Measurements from ENCODE around the gene DEPDC7.
A peak's percentile ranks its signal among the peaks of the same experiment; 100 is the strongest.
"Not testable (repeated sequence)": the region's sequence is repeated elsewhere in the genome, so short reads cannot be mapped to it uniquely, and the experiment has no call there.

The DEPDC7 gene

DNA sequence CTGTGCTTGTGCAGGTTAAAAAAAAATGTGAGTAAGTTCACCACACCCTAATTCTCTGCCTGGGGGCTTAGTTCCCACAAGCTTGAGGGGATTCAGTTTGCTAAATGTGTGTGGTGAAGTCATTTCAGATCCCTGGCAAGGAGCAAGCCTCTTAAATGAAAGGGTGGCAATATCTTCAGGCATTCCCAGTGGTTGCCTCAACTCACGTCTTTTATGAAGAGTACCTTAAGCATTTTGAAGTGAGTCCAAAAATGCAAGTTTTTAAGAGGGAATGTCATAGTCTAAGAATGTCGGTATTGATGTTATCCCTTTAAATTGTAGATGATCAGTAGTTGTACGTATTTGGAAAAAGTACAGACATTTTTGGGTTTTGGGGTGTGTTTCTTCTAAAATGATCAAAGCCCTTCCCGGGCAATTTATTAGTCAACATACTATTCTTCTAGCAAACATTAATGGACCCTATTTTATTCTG lies 28.6 kb downstream of the DEPDC7 start:
- Histone ChIP-seq H3K9ac (ENCODE audit: low read depth, low read length) (no peak overlapping the region), H3K36me3 (ENCODE audit: insufficient read depth, low read length) (peaks cover 23% of the 10 kb centered on the region), H3K4me1 (ENCODE audit: control insufficient read depth, insufficient read depth, low read length) (peaks cover 28% of the 10 kb centered on the region), H3K9me3 (replicated peaks; ENCODE audit: low read length) (no peaks in the 10 kb centered on the region), H3K4me2 (ENCODE audit: low read length) (peak overlapping the region; percentile 38), H3K27me3 (ENCODE audit: control insufficient read depth, insufficient read depth, low read length) (no peaks in the 10 kb centered on the region), H3K4me3 (ENCODE audit: low read length) (no peak overlapping the region)

DNA sequence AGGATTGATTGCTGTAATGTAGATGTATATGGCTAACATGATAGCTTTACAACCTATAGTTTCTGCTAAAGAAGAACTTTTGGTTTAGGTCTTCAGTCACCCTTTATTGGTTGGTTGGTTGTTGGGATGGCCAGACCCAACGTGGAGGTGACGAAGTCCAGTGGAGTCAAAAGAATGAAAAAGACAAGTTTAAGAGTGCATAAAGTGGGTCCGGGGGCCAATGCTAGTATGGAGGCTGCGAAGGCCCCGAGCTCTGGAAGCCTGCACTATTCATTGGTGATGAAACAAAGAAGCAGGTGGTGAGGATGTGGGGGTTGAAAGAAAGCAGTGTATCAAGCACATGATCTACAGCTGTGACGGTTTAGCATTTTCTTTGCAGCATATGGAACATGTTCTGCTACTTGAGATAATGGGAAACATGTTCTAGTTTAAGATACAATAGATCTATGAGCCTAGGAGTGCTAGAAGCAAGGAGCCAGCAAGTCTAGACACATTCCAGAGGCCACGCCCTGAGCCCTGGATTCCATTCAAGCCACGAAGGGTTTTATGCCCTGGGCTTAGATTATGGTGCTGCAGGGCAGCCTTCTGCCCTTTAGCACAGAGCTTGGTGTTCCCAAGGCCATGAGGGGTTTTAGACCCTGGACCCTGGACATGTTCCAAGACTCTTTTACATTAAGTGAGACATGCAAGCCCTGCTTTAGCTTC lies 30.0 kb downstream of the DEPDC7 start:
- no peak overlapping the region for H3K4me3 ChIP-seq (ENCODE audit: low read length)
- no peaks in the 10 kb centered on the region for H3K9me3 ChIP-seq (replicated peaks; ENCODE audit: low read length)
- H3K4me1 ChIP-seq (ENCODE audit: control insufficient read depth, insufficient read depth, low read length) = peaks cover 22% of the 10 kb centered on the region
- H3K27me3 ChIP-seq (ENCODE audit: control insufficient read depth, insufficient read depth, low read length) = no peaks in the 10 kb centered on the region
- peaks cover 23% of the 10 kb centered on the region for H3K36me3 ChIP-seq (ENCODE audit: insufficient read depth, low read length)
- no peak overlapping the region for H3K4me2 ChIP-seq (ENCODE audit: low read length)
- H3K9ac ChIP-seq (ENCODE audit: low read depth, low read length) = no peak overlapping the region

DNA sequence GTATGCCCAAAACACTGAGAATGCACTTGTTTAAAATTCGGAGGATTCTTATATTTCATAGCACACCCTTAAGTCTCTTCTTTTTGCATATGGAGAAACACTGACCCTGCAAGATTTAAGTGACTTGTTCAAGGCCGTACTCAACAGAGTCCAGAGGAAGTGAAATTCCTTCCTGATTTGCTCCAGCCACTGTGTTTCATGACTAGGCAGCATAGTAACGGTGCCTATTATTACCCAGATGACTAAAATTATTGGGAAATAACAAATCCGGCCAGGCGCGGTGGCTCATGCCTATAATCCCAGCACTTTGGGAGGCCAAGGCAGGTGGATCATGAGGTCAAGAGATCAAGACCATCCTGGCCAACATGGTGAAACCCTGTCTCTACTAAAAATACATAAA lies 33.0 kb downstream of the DEPDC7 start:
- not testable (repeated sequence) for H3K9ac ChIP-seq (ENCODE audit: low read depth, low read length); H3K4me2 ChIP-seq (ENCODE audit: low read length); H3K9me3 ChIP-seq (replicated peaks; ENCODE audit: low read length); H3K4me3 ChIP-seq (ENCODE audit: low read length); H3K27me3 ChIP-seq (ENCODE audit: control insufficient read depth, insufficient read depth, low read length)
- Histone ChIP-seq H3K36me3 (ENCODE audit: insufficient read depth, low read length) (peaks cover 22% of the 10 kb centered on the region), H3K4me1 (ENCODE audit: control insufficient read depth, insufficient read depth, low read length) (peaks cover 11% of the 10 kb centered on the region)

DNA sequence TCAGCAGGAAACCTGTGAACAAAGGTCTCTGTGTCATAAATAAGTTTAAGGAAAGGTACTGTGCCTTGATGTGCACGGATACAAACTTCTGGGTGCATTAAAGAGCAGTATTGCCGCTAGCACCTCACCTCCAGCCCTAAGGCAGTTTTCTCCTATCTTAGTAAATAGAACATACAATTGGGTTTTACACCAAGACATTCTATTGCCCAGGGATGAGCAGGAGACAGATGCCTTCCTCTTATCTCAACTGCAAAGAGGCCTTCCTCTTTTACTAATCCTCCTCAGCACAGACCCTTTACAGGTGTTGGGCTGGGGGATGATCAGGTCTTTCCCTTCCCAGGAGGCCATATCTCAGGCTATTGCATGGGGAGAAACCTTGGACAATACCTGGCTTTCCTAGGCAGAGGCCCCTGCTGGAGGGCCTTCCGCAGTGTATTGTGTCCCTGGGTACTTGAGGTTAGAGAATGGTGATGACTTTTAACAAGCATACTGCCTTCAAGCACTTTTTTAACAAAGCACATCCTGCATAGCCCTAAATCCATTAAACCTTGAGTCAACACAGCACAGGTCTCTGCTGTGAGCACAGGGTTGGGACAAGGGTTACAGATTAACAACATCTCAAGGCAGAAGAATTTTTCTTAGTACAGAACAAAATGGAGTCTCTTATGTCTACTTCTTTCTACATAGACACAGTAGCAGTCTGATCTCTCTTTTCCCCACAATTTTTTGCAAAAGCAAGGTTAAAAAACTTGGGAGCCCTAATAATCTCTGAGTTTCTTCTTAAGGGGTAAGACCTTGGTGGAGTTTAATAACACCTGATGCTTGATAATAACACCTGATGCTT lies 34.1 kb downstream of the DEPDC7 start:
- H3K4me1 ChIP-seq (ENCODE audit: control insufficient read depth, insufficient read depth, low read length); H3K9me3 ChIP-seq (replicated peaks; ENCODE audit: low read length); H3K27me3 ChIP-seq (ENCODE audit: control insufficient read depth, insufficient read depth, low read length); H3K9ac ChIP-seq (ENCODE audit: low read depth, low read length); H3K4me2 ChIP-seq (ENCODE audit: low read length); H3K4me3 ChIP-seq (ENCODE audit: low read length): not testable (repeated sequence)
- peaks cover 18% of the 10 kb centered on the region for H3K36me3 ChIP-seq (ENCODE audit: insufficient read depth, low read length)

DNA sequence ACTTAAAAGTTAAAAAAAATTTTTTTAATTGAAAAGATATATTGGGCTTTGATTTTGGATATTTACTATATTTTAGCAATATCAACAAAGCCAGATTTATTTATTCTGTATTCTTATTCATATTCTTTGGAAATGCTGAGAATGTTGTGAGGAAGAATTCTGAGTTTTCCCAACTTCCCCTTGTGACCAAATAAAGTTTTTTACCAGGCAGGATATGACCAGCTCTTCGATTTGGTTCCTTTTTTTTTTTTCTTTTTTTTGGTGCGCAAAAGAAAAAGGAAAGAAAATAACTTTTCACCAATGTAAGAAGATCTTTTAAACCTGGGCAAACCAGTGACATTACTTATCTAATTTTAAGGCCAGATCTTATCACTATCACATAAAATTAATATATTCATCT lies 36.6 kb downstream of the DEPDC7 start:
- no peak overlapping the region for H3K4me2 ChIP-seq (ENCODE audit: low read length)
- peaks cover 14% of the 10 kb centered on the region for H3K36me3 ChIP-seq (ENCODE audit: insufficient read depth, low read length)
- no peak overlapping the region for H3K9ac ChIP-seq (ENCODE audit: low read depth, low read length)
- no peaks in the 10 kb centered on the region for H3K4me1 ChIP-seq (ENCODE audit: control insufficient read depth, insufficient read depth, low read length)
- no peaks in the 10 kb centered on the region for H3K9me3 ChIP-seq (replicated peaks; ENCODE audit: low read length)
- no peak overlapping the region for H3K4me3 ChIP-seq (ENCODE audit: low read length)
- no peaks in the 10 kb centered on the region for H3K27me3 ChIP-seq (ENCODE audit: control insufficient read depth, insufficient read depth, low read length)

DNA sequence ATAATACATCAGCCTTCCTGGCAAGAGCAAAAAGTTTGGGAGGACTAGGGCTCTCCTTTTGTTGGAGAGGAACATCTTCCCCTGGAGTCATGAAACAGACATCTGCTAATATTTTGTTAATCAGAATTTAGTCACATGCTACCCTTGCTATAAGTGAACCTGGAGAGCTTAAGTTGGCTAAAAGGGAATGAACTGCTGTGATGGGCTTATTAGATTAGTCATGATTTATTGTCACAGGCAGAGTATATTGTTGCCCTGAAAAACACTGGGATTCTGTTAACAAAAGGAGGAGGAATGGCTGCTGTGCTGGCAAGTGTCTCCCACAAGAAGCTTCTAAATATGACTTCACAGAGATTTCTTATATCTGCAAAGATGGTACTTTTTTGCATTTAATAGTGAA lies 39.7 kb downstream of the DEPDC7 start:
- H3K4me1 ChIP-seq (ENCODE audit: control insufficient read depth, insufficient read depth, low read length) = no peaks in the 10 kb centered on the region
- peaks cover 37% of the 10 kb centered on the region for H3K36me3 ChIP-seq (ENCODE audit: insufficient read depth, low read length)
- H3K27me3 ChIP-seq (ENCODE audit: control insufficient read depth, insufficient read depth, low read length) = no peaks in the 10 kb centered on the region

DNA sequence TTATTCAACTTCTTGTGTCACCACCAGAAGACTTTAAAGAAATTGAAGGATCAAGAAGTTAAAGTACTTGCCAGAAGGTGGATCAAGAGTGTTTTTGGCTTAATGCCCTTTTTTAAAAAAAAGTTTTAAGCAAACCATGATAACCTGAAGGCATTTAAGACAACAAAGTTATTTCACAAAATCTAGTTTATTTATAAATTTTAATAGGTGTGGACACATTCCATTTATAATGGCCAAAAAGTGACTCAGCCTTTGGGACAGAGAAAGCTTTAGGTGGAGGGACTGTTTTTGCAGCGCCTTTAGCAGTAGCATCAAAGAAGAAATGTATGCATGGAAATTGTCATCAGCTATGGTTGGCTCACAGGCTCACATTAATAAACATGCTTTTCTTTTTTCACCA lies 41.6 kb downstream of the DEPDC7 start:
- Histone ChIP-seq H3K9me3 (replicated peaks; ENCODE audit: low read length) (no peaks in the 10 kb centered on the region), H3K4me1 (ENCODE audit: control insufficient read depth, insufficient read depth, low read length) (peaks cover 10% of the 10 kb centered on the region), H3K4me3 (ENCODE audit: low read length) (no peak overlapping the region), H3K9ac (ENCODE audit: low read depth, low read length) (no peak overlapping the region), H3K36me3 (ENCODE audit: insufficient read depth, low read length) (peaks cover 43% of the 10 kb centered on the region), H3K4me2 (ENCODE audit: low read length) (no peak overlapping the region), H3K27me3 (ENCODE audit: control insufficient read depth, insufficient read depth, low read length) (no peaks in the 10 kb centered on the region)

More for the DNA sequence above, 39.7 kb downstream of the DEPDC7 start:
- Histone ChIP-seq H3K4me3 (ENCODE audit: low read length) (no peak overlapping the region), H3K9me3 (replicated peaks; ENCODE audit: low read length) (no peaks in the 10 kb centered on the region), H3K9ac (ENCODE audit: low read depth, low read length) (no peak overlapping the region), H3K4me2 (ENCODE audit: low read length) (no peak overlapping the region)

DNA sequence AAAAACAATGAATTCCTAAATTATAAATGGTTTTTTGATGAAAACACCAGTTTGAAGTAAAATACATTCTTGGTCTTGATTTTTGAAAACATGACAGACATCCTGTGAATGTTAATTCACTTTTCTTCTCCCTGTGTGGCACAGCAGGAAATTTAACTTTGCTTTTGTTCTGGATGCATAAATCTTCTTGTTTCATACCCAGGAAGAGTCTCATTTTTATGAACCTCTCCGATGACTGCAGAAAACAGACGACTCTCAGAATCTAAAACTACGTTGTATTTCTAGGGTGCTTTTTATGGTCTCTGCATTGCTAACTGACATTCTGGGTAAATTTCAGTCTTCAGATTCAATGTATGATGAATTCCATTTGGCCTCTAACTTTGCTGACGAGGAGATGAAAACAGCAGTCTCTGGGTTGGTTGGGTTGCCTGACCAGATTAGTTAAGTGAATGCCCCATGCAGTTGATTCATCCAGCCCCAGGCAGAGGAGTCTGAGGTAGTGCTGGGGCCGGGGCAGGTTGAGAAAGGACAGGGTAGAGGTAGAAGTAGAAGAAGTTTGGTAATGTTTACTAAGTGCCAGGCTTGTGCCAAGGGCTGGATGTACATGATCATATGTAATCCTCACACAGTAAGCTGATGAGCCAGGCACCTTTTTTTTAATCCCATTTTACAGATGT lies 43.8 kb downstream of the DEPDC7 start:
- H3K36me3 ChIP-seq (ENCODE audit: insufficient read depth, low read length) = peaks cover 46% of the 10 kb centered on the region
- no peak overlapping the region for H3K9ac ChIP-seq (ENCODE audit: low read depth, low read length)
- no peaks in the 10 kb centered on the region for H3K9me3 ChIP-seq (replicated peaks; ENCODE audit: low read length)
- no peaks in the 10 kb centered on the region for H3K27me3 ChIP-seq (ENCODE audit: control insufficient read depth, insufficient read depth, low read length)
- no peak overlapping the region for H3K4me3 ChIP-seq (ENCODE audit: low read length)
- no peak overlapping the region for H3K4me2 ChIP-seq (ENCODE audit: low read length)
- H3K4me1 ChIP-seq (ENCODE audit: control insufficient read depth, insufficient read depth, low read length) = peaks cover 14% of the 10 kb centered on the region

DNA sequence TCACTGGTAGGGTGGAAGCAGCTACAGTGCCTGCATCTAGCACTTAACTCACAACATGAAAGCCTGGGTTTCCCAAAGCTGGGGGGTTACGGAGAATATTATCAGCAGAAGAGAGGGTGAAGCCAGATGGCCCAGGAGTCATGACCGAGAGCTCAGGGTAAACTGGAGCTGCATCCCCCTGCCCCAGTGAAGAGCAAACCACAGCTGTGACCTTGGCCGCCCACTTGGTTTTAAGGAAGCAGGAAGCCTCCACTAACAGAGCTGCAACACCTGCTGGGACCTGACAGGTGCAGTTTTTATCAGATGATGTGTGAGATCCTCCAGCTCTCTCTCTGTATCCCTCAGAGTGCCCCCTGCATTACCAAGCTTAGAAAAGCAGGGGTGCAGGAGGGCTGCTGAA lies 44.6 kb downstream of the DEPDC7 start:
- Histone ChIP-seq H3K4me2 (ENCODE audit: low read length) (no peak overlapping the region), H3K4me1 (ENCODE audit: control insufficient read depth, insufficient read depth, low read length) (peaks cover 14% of the 10 kb centered on the region), H3K36me3 (ENCODE audit: insufficient read depth, low read length) (peaks cover 39% of the 10 kb centered on the region), H3K9ac (ENCODE audit: low read depth, low read length) (no peak overlapping the region), H3K9me3 (replicated peaks; ENCODE audit: low read length) (no peaks in the 10 kb centered on the region), H3K4me3 (ENCODE audit: low read length) (no peak overlapping the region), H3K27me3 (ENCODE audit: control insufficient read depth, insufficient read depth, low read length) (no peaks in the 10 kb centered on the region)

DNA sequence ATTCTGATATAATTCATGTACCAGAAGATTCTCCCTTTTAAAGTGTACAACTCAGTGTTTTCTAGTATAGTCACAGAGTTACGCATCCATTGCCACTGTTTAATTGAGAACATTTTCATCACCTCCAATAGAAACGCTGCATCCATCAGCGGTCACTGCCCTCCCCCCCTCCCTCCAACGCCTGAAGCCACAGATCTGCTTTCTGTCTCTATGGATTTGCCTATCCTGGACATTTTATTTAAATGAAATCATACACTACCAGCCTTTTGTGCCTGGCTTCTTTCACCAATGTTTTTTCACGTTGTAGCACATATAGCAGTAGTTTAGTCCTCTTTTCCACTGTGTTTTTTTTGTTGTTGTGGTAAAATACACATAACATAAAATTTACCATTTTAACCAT lies 46.5 kb downstream of the DEPDC7 start:
- Histone ChIP-seq H3K36me3 (ENCODE audit: insufficient read depth, low read length) (peaks cover 43% of the 10 kb centered on the region), H3K4me3 (ENCODE audit: low read length) (no peak overlapping the region)

DNA sequence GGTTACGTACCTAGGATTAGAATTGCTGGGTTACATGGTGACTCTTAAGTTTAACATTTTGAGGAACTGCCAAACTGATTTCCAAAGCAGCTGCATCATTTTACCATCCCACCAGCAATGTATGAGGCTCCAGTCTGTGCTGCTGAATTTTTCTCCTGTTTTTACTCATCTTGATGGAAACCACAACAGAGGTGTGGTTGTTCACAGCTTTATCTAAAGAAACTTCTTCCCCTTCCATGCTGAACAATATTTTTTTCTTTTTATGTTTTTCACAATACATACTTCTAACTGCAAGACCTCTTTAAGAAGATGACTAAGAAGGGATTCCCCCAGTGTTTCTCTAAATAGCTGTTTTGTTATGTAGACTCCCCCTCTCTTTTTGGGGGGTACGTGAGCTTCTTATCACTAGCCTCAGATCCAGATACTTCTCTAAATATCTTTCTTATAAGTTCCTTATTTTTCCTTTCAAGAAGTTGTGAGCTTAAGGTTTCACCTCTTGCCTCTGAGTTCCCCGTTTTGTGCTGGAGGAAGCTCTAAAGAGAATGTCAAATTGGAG lies 47.7 kb downstream of the DEPDC7 start:
- H3K9ac ChIP-seq (ENCODE audit: low read depth, low read length) = no peak overlapping the region
- peaks cover 14% of the 10 kb centered on the region for H3K4me1 ChIP-seq (ENCODE audit: control insufficient read depth, insufficient read depth, low read length)
- H3K27me3 ChIP-seq (ENCODE audit: control insufficient read depth, insufficient read depth, low read length) = no peaks in the 10 kb centered on the region
- H3K4me3 ChIP-seq (ENCODE audit: low read length) = no peak overlapping the region
- H3K9me3 ChIP-seq (replicated peaks; ENCODE audit: low read length) = no peaks in the 10 kb centered on the region
- no peak overlapping the region for H3K4me2 ChIP-seq (ENCODE audit: low read length)
- H3K36me3 ChIP-seq (ENCODE audit: insufficient read depth, low read length) = peaks cover 44% of the 10 kb centered on the region

More for the DNA sequence above, 46.5 kb downstream of the DEPDC7 start:
- Histone ChIP-seq H3K27me3 (ENCODE audit: control insufficient read depth, insufficient read depth, low read length) (no peaks in the 10 kb centered on the region), H3K9me3 (replicated peaks; ENCODE audit: low read length) (no peaks in the 10 kb centered on the region), H3K9ac (ENCODE audit: low read depth, low read length) (no peak overlapping the region), H3K4me1 (ENCODE audit: control insufficient read depth, insufficient read depth, low read length) (peaks cover 14% of the 10 kb centered on the region), H3K4me2 (ENCODE audit: low read length) (no peak overlapping the region)

Measured in skeletal muscle satellite cell (primary cell).